Stimulated activated CD4-positive, alpha-beta T cell treated with anti-CD3 and anti-CD28 coated beads, Interleukin-15, amount 100 ng/mL, for 24 hours (primary cell): Measurements from ENCODE around the gene UBL4A.
A peak's percentile ranks its signal among the peaks of the same experiment; 100 is the strongest.

Source experiments
- DNase-seq: peaks from one replicate; pipeline ENCODE4 v3.0.0-alpha.2; 2020

UBL4A gene

GRCh38 chrX:154481911-154482601, 4.4 kb downstream of the UBL4A start:
- no peak for DNase-seq

- DNase-seq, result no peak
These were observed 5.2 kb downstream of the UBL4A start for GRCh38 chrX:154481195-154481594.

GRCh38 chrX:154478728-154479622, 7.4 kb downstream of the UBL4A start, which contains the start of gene LAGE3:
Gene LAGE3, minus strand, starts transcription at chrX:154479281. Its CDS starts 366 bp downstream, at chrX:154478915.
- DNase-seq, result peak; percentile 95

GRCh38 chrX:154477891-154478477, 8.4 kb downstream of the UBL4A start:
- no peak for DNase-seq

- DNase-seq, result no peak
These were observed 9.6 kb downstream of the UBL4A start for GRCh38 chrX:154476821-154477220.

- DNase-seq, result no peak
These were observed 12.7 kb downstream of the UBL4A start for GRCh38 chrX:154473683-154474082.

- no peak for DNase-seq
These were observed 13.5 kb downstream of the UBL4A start for GRCh38 chrX:154472685-154473632.

GRCh38 chrX:154471839-154472684, 14.4 kb downstream of the UBL4A start:
- DNase-seq, result no peak

GRCh38 chrX:154470914-154471568, 15.4 kb downstream of the UBL4A start:
- no peak for DNase-seq

GRCh38 chrX:154470434-154470833, 16.0 kb downstream of the UBL4A start:
- no peak for DNase-seq

GRCh38 chrX:154469880-154470279, 16.5 kb downstream of the UBL4A start:
- no peak for DNase-seq

- no peak for DNase-seq
These were observed 17.3 kb downstream of the UBL4A start for GRCh38 chrX:154469114-154469513.

GRCh38 chrX:154468217-154468616, 18.2 kb downstream of the UBL4A start:
- no peak for DNase-seq

GRCh38 chrX:154467556-154467955, 18.9 kb downstream of the UBL4A start:
- DNase-seq, result no peak

GRCh38 chrX:154466907-154467306, 19.5 kb downstream of the UBL4A start:
- DNase-seq, result no peak

GRCh38 chrX:154466036-154466435, 20.4 kb downstream of the UBL4A start:
- DNase-seq, result no peak

GRCh38 chrX:154465601-154466000, 20.8 kb downstream of the UBL4A start:
- DNase-seq, result no peak

GRCh38 chrX:154464806-154465365, 21.5 kb downstream of the UBL4A start:
- DNase-seq, result no peak

GRCh38 chrX:154463611-154464220, 22.7 kb downstream of the UBL4A start:
- DNase-seq, result no peak

- no peak for DNase-seq
These were observed 24.0 kb downstream of the UBL4A start for GRCh38 chrX:154462396-154462795.
